GM12873 (cell line): ENCODE results near the gene CD200R1.

Source experiments
- TF ChIP-seq, protein P1 (sequence below): IDR thresholded peaks from 2 replicates; pipeline ENCODE4 v1.5.1; 2012; ENCODE audit warnings: low read depth, mild to moderate bottlenecking, moderate library complexity, low read length, control low read depth; ENCODE audit not compliant: insufficient read depth; ENCODE audit errors: missing control alignments

Gene CD200R1

DNA sequence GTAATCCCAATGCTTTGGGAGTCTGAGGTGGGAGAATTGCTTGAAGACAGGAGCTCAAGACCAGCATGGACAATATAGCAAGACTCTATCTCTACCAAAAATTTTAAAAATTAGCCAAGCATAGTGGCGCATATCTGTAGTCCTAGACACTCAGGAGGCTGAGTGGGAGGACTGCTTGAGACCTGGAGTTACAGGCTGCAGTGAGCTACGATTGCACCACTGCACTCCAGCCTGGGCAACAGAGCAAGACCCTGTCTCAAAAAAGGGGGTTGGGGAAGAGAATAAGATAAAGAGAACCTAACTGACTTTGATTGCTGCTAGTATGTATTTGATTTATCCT is 755 bp downstream of the CD200R1 start:
- TF ChIP-seq, protein P1, sequence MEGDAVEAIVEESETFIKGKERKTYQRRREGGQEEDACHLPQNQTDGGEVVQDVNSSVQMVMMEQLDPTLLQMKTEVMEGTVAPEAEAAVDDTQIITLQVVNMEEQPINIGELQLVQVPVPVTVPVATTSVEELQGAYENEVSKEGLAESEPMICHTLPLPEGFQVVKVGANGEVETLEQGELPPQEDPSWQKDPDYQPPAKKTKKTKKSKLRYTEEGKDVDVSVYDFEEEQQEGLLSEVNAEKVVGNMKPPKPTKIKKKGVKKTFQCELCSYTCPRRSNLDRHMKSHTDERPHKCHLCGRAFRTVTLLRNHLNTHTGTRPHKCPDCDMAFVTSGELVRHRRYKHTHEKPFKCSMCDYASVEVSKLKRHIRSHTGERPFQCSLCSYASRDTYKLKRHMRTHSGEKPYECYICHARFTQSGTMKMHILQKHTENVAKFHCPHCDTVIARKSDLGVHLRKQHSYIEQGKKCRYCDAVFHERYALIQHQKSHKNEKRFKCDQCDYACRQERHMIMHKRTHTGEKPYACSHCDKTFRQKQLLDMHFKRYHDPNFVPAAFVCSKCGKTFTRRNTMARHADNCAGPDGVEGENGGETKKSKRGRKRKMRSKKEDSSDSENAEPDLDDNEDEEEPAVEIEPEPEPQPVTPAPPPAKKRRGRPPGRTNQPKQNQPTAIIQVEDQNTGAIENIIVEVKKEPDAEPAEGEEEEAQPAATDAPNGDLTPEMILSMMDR: no peak

GRCh38 chr3:112973325-112974177 is 1.4 kb downstream of the CD200R1 start:
- TF ChIP-seq, protein P1: no peak

- TF ChIP-seq, protein P1: peak; percentile 12
These were observed 2.7 kb downstream of the CD200R1 start for GRCh38 chr3:112972158-112972557.

GRCh38 chr3:112967828-112968227 is 7.1 kb downstream of the CD200R1 start:
- TF ChIP-seq, protein P1: no peak

DNA sequence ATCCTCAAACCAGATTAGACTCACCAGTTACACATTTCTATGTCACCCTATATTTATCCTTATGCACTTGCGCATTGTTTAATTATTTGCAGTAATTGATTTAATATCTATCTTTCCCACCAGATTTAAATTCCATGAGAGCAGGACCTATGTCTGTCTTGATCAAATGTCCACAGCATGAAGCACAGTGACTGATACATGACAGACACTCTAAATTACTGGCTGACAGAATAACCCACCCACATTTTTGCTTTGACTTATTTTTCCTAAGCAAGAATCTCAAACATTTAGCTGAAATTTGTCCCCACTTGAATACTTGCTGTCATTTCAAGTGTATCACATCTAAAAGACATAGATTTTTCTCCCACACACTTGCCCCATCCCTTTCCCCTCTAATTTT is 7.5 kb downstream of the CD200R1 start:
- TF ChIP-seq, protein P1: no peak

- TF ChIP-seq, protein P1: no peak
These were observed 8.3 kb downstream of the CD200R1 start for GRCh38 chr3:112966633-112967032.

- TF ChIP-seq, protein P1: no peak
These were observed 9.2 kb downstream of the CD200R1 start for GRCh38 chr3:112965656-112966055.
